RWPE2 (cell line): ENCODE data around the gene DLG2.

ENCODE experiments used
- ATAC-seq: fragments of 200-7000 bp; cut with Tn5 transposase; 3 replicates; pipeline ENCODE4 v1.9.1; 2021; ENCODE audit warnings: low read depth
- DNase-seq: peaks from one replicate; pipeline ENCODE4 v3.0.0-alpha.2; 2020; ENCODE audit warnings: low spot score
- H3K27ac ChIP-seq: fragments of 450-650 bp; 2 replicates; pipeline ENCODE4 v1.5.1; 2017; ENCODE audit warnings: mild to moderate bottlenecking; ENCODE audit not compliant: poor library complexity, severe bottlenecking
- H3K27me3 ChIP-seq: fragments of 250-450 bp; sonication (Bioruptor Pico); 2 replicates; pipeline ENCODE4 v1.5.1; 2021; ENCODE audit warnings: mild to moderate bottlenecking, moderate library complexity; ENCODE audit not compliant: insufficient read depth, poor library complexity, severe bottlenecking
- H3K36me3 ChIP-seq: fragments of 250-450 bp; sonication (Bioruptor Pico); 2 replicates; pipeline ENCODE4 v1.5.1; 2020; ENCODE audit warnings: low read depth, mild to moderate bottlenecking, moderate library complexity
- H3K4me1 ChIP-seq: fragments of 250-450 bp; sonication (Bioruptor Pico); 2 replicates; pipeline ENCODE4 v1.5.1; 2021; ENCODE audit warnings: mild to moderate bottlenecking, moderate library complexity; ENCODE audit not compliant: insufficient read depth, poor library complexity, severe bottlenecking
- H3K4me3 ChIP-seq: fragments of 250-450 bp; sonication (Bioruptor Pico); 2 replicates; pipeline ENCODE4 v1.5.1; 2021; ENCODE audit warnings: mild to moderate bottlenecking, moderate library complexity; ENCODE audit not compliant: severe bottlenecking
- H3K9me3 ChIP-seq: fragments of 250-450 bp; sonication (Bioruptor Pico); 2 replicates; pipeline ENCODE4 v1.5.1; 2021; ENCODE audit warnings: mild to moderate bottlenecking, moderate library complexity; ENCODE audit not compliant: severe bottlenecking
- TF ChIP-seq, protein P1 (sequence below): fragments of 450-650 bp; IDR thresholded peaks from one replicate; pipeline ENCODE4 v1.5.1; 2017; ENCODE audit warnings: mild to moderate bottlenecking, moderate library complexity; ENCODE audit not compliant: poor library complexity, severe bottlenecking

Gene DLG2

DNA sequence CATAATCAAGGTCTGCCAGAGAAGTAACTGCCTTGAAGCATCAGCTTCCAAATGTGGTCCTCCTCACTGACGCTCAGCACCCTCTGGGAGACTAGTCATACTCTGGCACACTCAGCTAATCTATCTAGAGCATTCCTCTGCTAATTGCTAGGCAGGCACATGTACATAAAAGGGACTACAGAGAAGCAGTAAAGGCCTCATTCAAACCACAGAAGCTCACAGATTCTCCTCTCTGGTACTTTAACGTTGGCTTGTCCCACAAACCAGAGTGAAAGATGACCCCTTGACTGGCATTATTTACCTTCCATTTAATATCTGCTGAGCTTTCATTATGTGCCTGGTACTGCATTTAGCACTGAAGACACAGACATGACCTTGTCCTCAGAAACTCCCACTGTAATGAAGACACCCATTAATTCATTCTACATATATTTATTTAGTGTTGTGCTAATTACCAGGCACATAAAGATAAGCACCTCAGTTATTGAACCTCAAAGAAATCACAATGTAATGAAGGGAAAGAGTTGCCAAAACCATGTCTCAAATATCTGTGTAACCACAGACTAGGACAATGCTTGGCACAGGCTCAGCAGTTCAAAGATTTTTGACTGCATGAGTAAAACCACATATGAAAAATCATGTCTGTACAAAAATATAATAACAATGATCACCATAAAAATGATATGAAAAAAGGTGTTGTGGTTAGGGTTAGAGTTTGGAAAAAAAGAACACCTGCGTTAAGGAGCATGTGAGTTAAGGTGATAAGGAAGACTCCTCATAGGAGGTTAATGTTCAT is 550.4 kb downstream of the DLG2 start:
- DNase-seq = no peak

DNA sequence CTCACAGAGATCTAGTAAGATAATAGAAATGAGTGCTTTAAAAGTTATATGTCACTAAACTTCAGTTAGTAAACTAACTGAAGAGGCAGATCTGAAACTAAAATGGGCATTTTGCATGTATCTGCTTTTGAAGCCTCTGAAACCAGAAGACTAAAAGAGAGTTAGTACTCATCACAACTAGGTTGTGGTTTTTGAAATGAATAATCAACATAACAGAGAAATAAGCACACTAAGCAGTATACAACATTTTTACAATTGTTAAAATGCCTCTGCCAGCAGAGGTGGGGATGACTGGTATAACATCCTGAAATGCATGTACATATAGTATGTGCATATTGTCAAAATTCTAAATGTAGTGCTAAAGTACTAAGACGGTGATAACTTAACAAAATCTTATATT is 564.5 kb downstream of the DLG2 start:
- H3K27me3 ChIP-seq = peaks cover 12% of the 10 kb centered on the region
- H3K4me3 ChIP-seq = no peak overlapping the region
- H3K36me3 ChIP-seq = no peaks in the 10 kb centered on the region
- TF ChIP-seq, protein P1, sequence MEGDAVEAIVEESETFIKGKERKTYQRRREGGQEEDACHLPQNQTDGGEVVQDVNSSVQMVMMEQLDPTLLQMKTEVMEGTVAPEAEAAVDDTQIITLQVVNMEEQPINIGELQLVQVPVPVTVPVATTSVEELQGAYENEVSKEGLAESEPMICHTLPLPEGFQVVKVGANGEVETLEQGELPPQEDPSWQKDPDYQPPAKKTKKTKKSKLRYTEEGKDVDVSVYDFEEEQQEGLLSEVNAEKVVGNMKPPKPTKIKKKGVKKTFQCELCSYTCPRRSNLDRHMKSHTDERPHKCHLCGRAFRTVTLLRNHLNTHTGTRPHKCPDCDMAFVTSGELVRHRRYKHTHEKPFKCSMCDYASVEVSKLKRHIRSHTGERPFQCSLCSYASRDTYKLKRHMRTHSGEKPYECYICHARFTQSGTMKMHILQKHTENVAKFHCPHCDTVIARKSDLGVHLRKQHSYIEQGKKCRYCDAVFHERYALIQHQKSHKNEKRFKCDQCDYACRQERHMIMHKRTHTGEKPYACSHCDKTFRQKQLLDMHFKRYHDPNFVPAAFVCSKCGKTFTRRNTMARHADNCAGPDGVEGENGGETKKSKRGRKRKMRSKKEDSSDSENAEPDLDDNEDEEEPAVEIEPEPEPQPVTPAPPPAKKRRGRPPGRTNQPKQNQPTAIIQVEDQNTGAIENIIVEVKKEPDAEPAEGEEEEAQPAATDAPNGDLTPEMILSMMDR = no peak
- DNase-seq (no peak), ATAC-seq (no peak)
- H3K27ac ChIP-seq = no peak overlapping the region
- no peaks in the 10 kb centered on the region for H3K4me1 ChIP-seq
- no peaks in the 10 kb centered on the region for H3K9me3 ChIP-seq

More for the DNA sequence above, 550.4 kb downstream of the DLG2 start:
- H3K4me3 ChIP-seq = no peak overlapping the region
- TF ChIP-seq, protein P1 = no peak
- no peaks in the 10 kb centered on the region for H3K36me3 ChIP-seq
- peak; percentile 88 for ATAC-seq
- H3K27ac ChIP-seq = no peak overlapping the region
- peaks cover 6% of the 10 kb centered on the region for H3K27me3 ChIP-seq
- no peaks in the 10 kb centered on the region for H3K9me3 ChIP-seq
- peaks cover 11% of the 10 kb centered on the region for H3K4me1 ChIP-seq

DNA sequence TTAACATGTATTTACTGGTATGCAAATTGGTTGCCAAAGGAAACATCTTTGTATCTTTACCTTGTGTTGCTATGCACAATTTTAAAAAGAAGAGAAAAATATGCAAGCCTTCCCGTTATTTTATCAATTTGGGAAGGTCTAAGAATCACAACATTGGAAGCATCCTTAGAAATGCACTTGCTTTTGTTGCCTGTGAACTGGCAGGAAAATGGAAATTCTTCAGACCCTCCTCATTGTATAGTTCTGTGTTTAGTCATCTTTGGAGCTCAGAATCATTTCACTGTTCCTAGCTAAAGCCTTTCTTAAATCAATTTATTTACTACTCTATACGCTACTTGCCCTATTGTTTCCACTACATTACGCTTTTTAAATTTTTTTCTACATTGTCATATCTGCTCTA is 574.5 kb downstream of the DLG2 start:
- no peak overlapping the region for H3K27ac ChIP-seq
- H3K27me3 ChIP-seq = peaks cover 19% of the 10 kb centered on the region
- ATAC-seq = no peak
- no peak for DNase-seq
- no peaks in the 10 kb centered on the region for H3K4me1 ChIP-seq
- no peaks in the 10 kb centered on the region for H3K36me3 ChIP-seq
- no peak overlapping the region for H3K4me3 ChIP-seq
- H3K9me3 ChIP-seq = no peaks in the 10 kb centered on the region
- TF ChIP-seq, protein P1 = no peak

DNA sequence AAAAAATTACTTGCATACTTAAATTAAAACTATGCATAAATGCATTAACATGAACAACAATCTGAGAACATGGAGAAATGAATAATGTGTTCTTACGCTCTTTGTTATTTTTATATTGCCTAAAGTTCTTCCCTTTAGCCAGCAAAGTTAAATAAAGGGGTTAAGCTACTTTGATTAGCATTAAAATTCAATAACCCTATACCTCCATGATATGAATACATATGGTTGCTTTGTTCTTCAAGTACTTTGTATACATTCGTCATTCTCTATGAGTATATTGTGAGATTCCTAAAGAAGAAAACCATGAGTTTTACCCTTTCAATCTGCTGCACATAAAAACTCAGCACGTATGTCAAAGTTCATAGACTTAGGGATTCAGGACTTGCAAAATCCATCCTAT is 578.3 kb downstream of the DLG2 start:
- no peak for DNase-seq
- Histone ChIP-seq H3K27ac (no peak overlapping the region), H3K9me3 (peaks cover 1% of the 10 kb centered on the region), H3K4me3 (no peak overlapping the region), H3K4me1 (no peaks in the 10 kb centered on the region), H3K27me3 (peaks cover 10% of the 10 kb centered on the region), H3K36me3 (no peaks in the 10 kb centered on the region)
- TF ChIP-seq, protein P1 = no peak
- no peak for ATAC-seq

DNA sequence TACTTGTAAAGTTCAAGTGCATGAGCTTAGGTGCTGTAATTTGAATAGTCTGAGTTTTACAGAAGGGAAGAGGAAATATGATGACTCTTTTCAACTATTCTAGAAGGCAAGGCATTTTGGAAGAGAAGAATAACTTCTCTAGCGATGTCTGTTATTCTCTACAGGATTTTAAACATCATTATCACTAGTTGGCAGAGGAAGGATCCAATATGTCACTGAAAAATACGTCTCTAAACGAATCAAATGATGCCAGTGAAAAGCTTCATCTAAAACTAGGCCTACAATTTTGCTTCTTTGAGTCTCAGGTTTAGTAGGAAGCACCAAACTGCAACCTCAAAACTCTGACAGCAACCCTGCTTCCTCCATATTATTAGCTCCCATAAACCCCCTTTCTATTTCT is 581.4 kb downstream of the DLG2 start:
- ATAC-seq (no peak), DNase-seq (no peak)
- Histone ChIP-seq H3K4me3 (no peak overlapping the region), H3K27me3 (peaks cover 19% of the 10 kb centered on the region), H3K4me1 (no peaks in the 10 kb centered on the region), H3K9me3 (peaks cover 1% of the 10 kb centered on the region), H3K27ac (no peak overlapping the region), H3K36me3 (no peaks in the 10 kb centered on the region)
- TF ChIP-seq, protein P1 = no peak
